MM.1S (cell line): Measurements from ENCODE around the gene ESM1.

Experiments
- DNase-seq: peaks from one replicate; pipeline ENCODE4 v3.0.0-alpha.2; 2015
- H2AFZ ChIP-seq: fragments of 300-600 bp; sonication (generic); 2 replicates; pipeline ENCODE4 v1.6.0; 2016; ENCODE audit warnings: antibody characterized with exemption, low read length
- H3F3A ChIP-seq: fragments of 300-600 bp; sonication (generic); 2 replicates; pipeline ENCODE4 v1.6.1; 2016; ENCODE audit warnings: mild to moderate bottlenecking, antibody characterized with exemption, low read length, moderate library complexity, mixed read lengths; ENCODE audit not compliant: insufficient read depth
- H3K27ac ChIP-seq: fragments of 300-600 bp; sonication (generic); 2 replicates; pipeline ENCODE4 v1.5.1; 2016; ENCODE audit warnings: mild to moderate bottlenecking, low read length
- H3K27me3 ChIP-seq: fragments of 300-600 bp; sonication (generic); replicated peaks from 2 replicates; pipeline ENCODE4 v1.6.0; 2016; ENCODE audit warnings: low read length; ENCODE audit not compliant: insufficient read depth
- H3K36me3 ChIP-seq: fragments of 300-600 bp; sonication (generic); replicated peaks from 2 replicates; pipeline ENCODE4 v1.6.1; 2016; ENCODE audit warnings: mild to moderate bottlenecking, low read length, mixed read lengths; ENCODE audit not compliant: insufficient read depth
- H3K4me1 ChIP-seq: fragments of 300-600 bp; sonication (generic); 2 replicates; pipeline ENCODE4 v1.6.1; 2016; ENCODE audit warnings: low read length, mixed read lengths
- H3K4me2 ChIP-seq: fragments of 300-600 bp; sonication (generic); 2 replicates; pipeline ENCODE4 v1.6.0; 2016; ENCODE audit warnings: low read depth, low read length
- H3K4me3 ChIP-seq: fragments of 300-600 bp; sonication (generic); 2 replicates; pipeline ENCODE4 v1.5.1; 2016; ENCODE audit warnings: low read length, mixed read lengths
- H3K79me2 ChIP-seq: fragments of 300-600 bp; sonication (generic); 2 replicates; pipeline ENCODE4 v1.6.1; 2016; ENCODE audit warnings: mixed run types, low read length, mixed read lengths
- H3K9ac ChIP-seq: fragments of 300-600 bp; sonication (generic); 2 replicates; pipeline ENCODE4 v1.6.1; 2016; ENCODE audit warnings: low read length, mixed read lengths
- H3K9me2 ChIP-seq: fragments of 300-600 bp; sonication (generic); replicated peaks from 2 replicates; pipeline ENCODE4 v1.6.1; 2016; ENCODE audit warnings: mild to moderate bottlenecking, low read length, mixed read lengths; ENCODE audit not compliant: insufficient read depth
- H3K9me3 ChIP-seq: fragments of 300-600 bp; sonication (generic); replicated peaks from 2 replicates; pipeline ENCODE4 v1.6.1; 2016; ENCODE audit warnings: mild to moderate bottlenecking, low read length, mixed read lengths; ENCODE audit not compliant: insufficient read depth
- H4K20me1 ChIP-seq: fragments of 300-600 bp; sonication (generic); 2 replicates; pipeline ENCODE4 v1.6.1; 2016; ENCODE audit warnings: mild to moderate bottlenecking, low read length, moderate library complexity, mixed read lengths; ENCODE audit not compliant: insufficient read depth
- CTCF ChIP-seq: fragments of 300-600 bp; sonication (generic); IDR thresholded peaks from 2 replicates; pipeline ENCODE4 v1.5.1; 2016; ENCODE audit warnings: antibody characterized with exemption, low read length, mixed read lengths
- EZH2 ChIP-seq: fragments of 300-600 bp; sonication (generic); optimal IDR thresholded peaks from 2 replicates; pipeline ENCODE3; 2017; ENCODE audit warnings: low read depth, mild to moderate bottlenecking, antibody characterized with exemption, low read length, mixed read lengths
- EZH2phosphoT487 ChIP-seq: fragments of 300-600 bp; sonication (generic); IDR thresholded peaks from 2 replicates; pipeline ENCODE4 v1.6.1; 2018; ENCODE audit warnings: antibody characterized with exemption, low read length

The ESM1 gene

GRCh38 chr5:54988218-54988617, 2.8 kb upstream of the ESM1 start:
- H3K9me3 ChIP-seq, result no peaks in the 10 kb centered on the region
- DNase-seq, result no peak
- TF ChIP-seq EZH2 (no peak), CTCF (no peak), EZH2phosphoT487 (no peak)
- no peaks in the 10 kb centered on the region for H3K79me2 ChIP-seq
- no peak overlapping the region for H3K27ac ChIP-seq
- no peak overlapping the region for H3K4me2 ChIP-seq
- H2AFZ ChIP-seq, result no peak overlapping the region
- no peaks in the 10 kb centered on the region for H3F3A ChIP-seq
- no peaks in the 10 kb centered on the region for H3K36me3 ChIP-seq
- H3K27me3 ChIP-seq, result no peaks in the 10 kb centered on the region
- H3K4me3 ChIP-seq, result no peak overlapping the region
- H3K4me1 ChIP-seq, result no peaks in the 10 kb centered on the region
- no peaks in the 10 kb centered on the region for H4K20me1 ChIP-seq
- no peak overlapping the region for H3K9ac ChIP-seq
- no peaks in the 10 kb centered on the region for H3K9me2 ChIP-seq

- H3K9me3 ChIP-seq, result no peaks in the 10 kb centered on the region
- no peak overlapping the region for H2AFZ ChIP-seq
- no peaks in the 10 kb centered on the region for H4K20me1 ChIP-seq
- H3F3A ChIP-seq, result no peaks in the 10 kb centered on the region
- H3K4me3 ChIP-seq, result no peak overlapping the region
- DNase-seq, result no peak
- H3K9me2 ChIP-seq, result no peaks in the 10 kb centered on the region
- H3K9ac ChIP-seq, result no peak overlapping the region
- H3K4me2 ChIP-seq, result no peak overlapping the region
- TF ChIP-seq EZH2 (no peak), EZH2phosphoT487 (no peak), CTCF (no peak)
- H3K4me1 ChIP-seq, result no peaks in the 10 kb centered on the region
- H3K27me3 ChIP-seq, result no peaks in the 10 kb centered on the region
- H3K79me2 ChIP-seq, result no peaks in the 10 kb centered on the region
- H3K27ac ChIP-seq, result no peak overlapping the region
- no peaks in the 10 kb centered on the region for H3K36me3 ChIP-seq
Measured at GRCh38 chr5:54986269-54986654, 869 bp upstream of the ESM1 start.

GRCh38 chr5:54981928-54982327, 3.5 kb downstream of the ESM1 start:
- Histone ChIP-seq H3K9me2 (no peaks in the 10 kb centered on the region), H3F3A (no peaks in the 10 kb centered on the region), H3K4me3 (no peak overlapping the region), H4K20me1 (no peaks in the 10 kb centered on the region), H3K27ac (no peak overlapping the region), H3K36me3 (no peaks in the 10 kb centered on the region), H3K27me3 (no peaks in the 10 kb centered on the region), H2AFZ (no peak overlapping the region), H3K4me1 (no peaks in the 10 kb centered on the region), H3K79me2 (no peaks in the 10 kb centered on the region), H3K4me2 (no peak overlapping the region), H3K9me3 (no peaks in the 10 kb centered on the region), H3K9ac (no peak overlapping the region)
- no peak for DNase-seq
- TF ChIP-seq EZH2 (no peak), EZH2phosphoT487 (no peak), CTCF (no peak)

GRCh38 chr5:54975701-54976100, 9.7 kb downstream of the ESM1 start:
- Histone ChIP-seq H3K36me3 (no peaks in the 10 kb centered on the region), H3K27me3 (no peaks in the 10 kb centered on the region), H2AFZ (no peak overlapping the region), H3K9ac (no peak overlapping the region), H3K79me2 (no peaks in the 10 kb centered on the region), H3K4me1 (no peaks in the 10 kb centered on the region), H4K20me1 (no peaks in the 10 kb centered on the region), H3K9me3 (no peaks in the 10 kb centered on the region), H3K9me2 (no peaks in the 10 kb centered on the region), H3F3A (no peaks in the 10 kb centered on the region), H3K4me2 (no peak overlapping the region), H3K4me3 (no peak overlapping the region), H3K27ac (no peak overlapping the region)
- no peak for DNase-seq
- no peak for TF ChIP-seq EZH2
- no peak for TF ChIP-seq EZH2phosphoT487
- no peak for TF ChIP-seq CTCF
